GM18873 (cell line): ENCODE data around the gene RANBP1.

Experiments
- ATAC-seq: cut with Tn5 transposase; IDR thresholded peaks from one replicate; pipeline ENCODE4 v1.9.1; 2021; ENCODE audit warnings: mild to moderate bottlenecking, moderate library complexity, moderate number of reproducible peaks; ENCODE audit not compliant: unreplicated experiment, low FRiP score

RANBP1 gene

DNA sequence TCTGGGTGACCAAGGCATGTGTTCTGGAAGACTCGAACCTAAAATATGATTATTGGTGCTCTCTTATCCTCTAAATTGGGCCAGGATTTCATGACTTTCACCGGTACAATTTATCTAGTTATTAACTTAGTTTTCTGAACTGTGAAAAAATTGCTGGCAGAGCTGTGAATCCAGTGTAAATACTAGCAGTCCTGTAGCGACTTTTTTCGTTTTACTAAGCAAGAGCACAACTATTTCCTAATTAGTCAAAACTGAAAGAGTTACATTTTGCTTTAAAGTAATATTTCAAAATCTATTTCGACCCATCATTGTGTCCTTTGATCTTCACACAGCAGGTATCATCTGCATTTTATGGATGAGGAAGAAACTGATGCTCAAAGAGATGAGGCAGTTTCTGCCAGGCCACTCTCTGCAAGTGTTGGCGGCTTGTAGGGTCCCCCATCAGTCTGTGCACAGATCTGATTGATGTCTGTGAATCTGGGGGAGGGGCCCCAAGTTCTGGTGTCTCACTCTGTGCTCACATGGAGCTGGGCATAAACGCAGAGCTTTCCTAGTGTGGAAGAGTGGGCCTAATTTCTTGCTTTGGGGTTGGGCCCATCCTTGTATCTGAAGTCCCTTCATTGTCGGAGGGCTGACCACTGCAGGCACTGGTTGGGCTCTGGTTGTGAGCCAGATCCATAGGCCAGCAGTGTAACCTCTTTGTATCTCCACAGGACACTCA, 2.6 kb downstream of the RANBP1 start:
- ATAC-seq, result no peak

- no peak for ATAC-seq
These were observed 6.0 kb downstream of the RANBP1 start for GRCh38 chr22:20121856-20122415.

DNA sequence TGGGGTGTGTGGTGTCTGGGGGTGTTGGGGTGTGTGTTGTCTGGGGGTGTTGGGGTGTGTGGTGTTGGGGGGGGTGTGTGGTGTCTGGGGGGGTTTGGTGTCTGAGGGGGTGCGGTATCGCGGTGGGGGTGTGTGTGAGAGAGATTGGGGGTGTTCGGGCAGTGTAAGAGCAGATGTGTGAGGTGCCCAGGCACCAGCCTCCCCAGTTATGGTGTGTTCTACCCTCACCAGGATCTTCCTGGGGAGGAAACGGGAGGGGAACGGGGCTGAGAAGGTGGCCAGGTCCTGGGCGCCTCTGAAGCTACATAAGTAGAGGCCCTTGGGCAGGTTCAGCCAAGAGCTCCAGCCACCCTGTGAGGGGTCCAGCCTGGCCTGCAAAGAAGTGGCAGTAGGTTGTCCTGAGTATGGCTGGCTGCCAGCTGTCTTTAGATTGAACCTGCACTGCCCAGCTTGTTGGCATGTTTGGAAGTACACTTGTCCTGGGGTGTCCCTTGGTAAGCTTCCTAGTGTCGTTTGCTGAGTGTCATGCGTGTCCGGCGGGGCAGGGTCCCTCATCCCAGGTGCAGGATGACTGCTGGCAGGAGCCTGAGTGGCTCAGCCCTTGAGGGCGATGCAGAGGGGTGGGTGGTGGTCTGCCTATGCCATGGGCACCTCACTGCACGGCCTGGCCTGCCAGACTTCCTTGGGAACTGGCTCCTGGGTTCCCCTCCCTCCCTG, 7.6 kb downstream of the RANBP1 start:
- no peak for ATAC-seq

- ATAC-seq, result no peak
These were observed 8.3 kb downstream of the RANBP1 start for GRCh38 chr22:20124083-20124787.

DNA sequence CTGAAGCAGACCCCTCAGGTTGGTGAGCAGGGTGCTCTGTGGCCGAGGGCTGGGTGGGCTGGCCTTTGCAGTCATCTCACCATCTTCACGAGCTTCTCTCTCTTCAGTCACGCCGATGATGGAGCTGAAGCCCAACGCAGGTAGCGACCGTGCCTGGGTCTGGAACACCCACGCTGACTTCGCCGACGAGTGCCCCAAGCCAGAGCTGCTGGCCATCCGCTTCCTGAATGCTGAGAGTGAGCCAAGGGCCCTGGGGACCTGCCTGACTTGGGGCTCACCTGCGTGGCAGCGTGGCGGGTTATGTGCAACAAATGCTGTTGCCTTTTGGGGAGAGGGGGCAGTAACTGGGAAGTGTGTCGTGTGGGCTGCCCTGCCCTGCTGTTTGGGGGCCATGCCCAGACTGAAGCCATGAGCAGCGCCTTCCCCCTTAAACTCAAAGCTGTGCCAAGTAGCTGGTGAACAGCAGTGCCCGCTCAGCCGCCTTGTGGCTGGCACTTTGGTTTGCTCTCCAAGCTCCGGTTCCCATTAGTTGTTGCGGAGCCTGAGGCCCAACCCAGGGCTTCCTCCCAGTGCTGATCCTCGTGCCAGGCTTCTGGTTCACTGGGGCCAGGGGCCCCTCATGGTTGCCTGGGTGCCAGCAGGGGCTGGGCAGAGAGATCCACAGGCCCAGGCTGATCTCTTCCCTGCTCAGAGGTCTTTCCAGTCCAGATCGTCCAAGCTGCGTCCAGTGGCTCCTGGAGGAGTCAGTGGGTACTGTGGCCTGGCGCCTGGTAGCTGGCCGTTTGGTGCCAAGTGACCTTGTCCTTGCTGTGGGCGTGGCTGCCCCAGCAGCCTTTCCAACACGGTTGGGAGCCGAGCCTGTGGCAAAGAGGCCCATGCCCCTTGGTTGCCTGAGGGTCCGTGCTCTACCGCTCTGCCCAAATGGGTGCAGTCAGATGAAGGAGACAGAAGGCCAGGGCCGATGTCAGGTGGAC, 9.6 kb downstream of the RANBP1 start:
- no peak for ATAC-seq

DNA sequence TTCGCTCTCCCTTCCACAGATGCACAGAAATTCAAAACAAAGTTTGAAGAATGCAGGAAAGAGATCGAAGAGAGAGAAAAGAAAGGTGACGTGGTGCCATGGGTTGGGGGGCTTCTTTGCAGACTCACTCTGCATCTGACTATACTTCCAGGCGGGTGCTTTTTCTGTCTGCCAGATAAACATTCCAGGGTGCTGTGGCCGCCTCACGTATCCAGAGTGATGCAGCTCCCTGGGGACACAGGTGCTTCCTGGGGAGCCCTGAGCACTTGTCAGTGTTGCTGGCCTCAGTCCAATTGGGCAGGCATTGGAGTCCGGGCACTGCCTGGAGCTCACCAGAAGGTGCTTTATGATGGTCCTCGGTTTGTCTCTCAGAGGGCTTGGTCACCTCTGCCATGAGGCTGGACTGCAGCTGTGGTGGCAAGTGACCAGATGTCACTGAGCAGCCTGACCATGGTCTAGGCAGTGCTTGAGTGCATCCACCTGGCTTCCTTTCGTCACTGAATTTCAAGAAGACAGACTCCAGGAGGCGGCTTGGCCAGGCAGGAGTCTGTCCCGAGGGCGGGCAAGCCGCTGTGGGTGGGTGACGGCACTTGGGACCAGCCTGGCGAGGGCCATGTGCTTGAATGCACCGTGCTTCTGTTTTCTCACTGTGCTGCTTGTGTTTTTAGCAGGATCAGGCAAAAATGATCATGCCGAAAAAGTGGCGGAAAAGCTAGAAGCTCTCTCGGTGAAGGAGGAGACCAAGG, 10.6 kb downstream of the RANBP1 start:
- no peak for ATAC-seq

- no peak for ATAC-seq
These were observed 11.5 kb downstream of the RANBP1 start for GRCh38 chr22:20127318-20127868.

- ATAC-seq, result no peak
These were observed 12.1 kb downstream of the RANBP1 start for GRCh38 chr22:20127869-20128618.

GRCh38 chr22:20128619-20128901, 12.7 kb downstream of the RANBP1 start:
- no peak for ATAC-seq

DNA sequence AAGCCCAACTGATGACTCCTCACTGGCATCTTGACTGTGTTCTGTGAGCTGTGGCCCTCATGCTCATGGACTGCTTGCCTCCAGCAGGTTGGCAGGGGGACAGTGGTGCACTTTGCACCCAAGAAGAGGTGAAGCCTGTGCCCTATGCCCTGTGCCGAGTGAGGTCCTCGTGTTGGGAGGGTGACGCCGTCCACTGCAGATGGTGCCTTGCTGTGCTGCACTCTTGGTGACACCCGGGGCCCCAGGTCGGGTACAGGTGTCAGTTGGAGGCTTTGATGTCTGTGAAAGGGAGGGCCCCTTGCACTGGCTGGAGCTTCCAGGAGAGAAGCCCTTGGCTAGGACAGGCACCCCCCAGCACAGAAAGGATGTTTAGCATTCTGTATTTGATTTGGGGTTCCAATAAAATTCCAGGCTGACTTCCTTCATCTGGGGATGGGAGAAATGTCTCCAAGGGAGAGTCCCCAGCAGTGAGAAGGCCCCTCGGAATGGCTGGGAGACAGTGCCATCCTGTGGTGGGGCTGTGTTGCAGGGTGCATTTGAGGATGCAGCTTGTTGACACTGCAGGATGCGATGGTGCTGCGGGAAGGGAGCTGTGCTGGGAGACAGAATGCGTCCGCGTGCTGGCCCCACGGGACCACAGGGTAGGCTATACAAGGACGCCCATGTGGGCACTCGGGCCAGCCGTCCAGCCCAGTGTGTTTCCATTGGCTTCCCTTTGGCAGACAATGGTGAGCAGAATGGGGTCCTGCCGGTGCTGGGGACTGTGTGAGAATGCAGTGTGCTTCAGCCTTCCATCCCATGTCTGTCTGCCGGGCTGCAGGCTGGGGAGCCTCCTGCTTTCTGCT, 13.2 kb downstream of the RANBP1 start:
- no peak for ATAC-seq

GRCh38 chr22:20129747-20130014, 13.8 kb downstream of the RANBP1 start:
- no peak for ATAC-seq

GRCh38 chr22:20130319-20130718, 14.4 kb downstream of the RANBP1 start:
- ATAC-seq, result no peak

DNA sequence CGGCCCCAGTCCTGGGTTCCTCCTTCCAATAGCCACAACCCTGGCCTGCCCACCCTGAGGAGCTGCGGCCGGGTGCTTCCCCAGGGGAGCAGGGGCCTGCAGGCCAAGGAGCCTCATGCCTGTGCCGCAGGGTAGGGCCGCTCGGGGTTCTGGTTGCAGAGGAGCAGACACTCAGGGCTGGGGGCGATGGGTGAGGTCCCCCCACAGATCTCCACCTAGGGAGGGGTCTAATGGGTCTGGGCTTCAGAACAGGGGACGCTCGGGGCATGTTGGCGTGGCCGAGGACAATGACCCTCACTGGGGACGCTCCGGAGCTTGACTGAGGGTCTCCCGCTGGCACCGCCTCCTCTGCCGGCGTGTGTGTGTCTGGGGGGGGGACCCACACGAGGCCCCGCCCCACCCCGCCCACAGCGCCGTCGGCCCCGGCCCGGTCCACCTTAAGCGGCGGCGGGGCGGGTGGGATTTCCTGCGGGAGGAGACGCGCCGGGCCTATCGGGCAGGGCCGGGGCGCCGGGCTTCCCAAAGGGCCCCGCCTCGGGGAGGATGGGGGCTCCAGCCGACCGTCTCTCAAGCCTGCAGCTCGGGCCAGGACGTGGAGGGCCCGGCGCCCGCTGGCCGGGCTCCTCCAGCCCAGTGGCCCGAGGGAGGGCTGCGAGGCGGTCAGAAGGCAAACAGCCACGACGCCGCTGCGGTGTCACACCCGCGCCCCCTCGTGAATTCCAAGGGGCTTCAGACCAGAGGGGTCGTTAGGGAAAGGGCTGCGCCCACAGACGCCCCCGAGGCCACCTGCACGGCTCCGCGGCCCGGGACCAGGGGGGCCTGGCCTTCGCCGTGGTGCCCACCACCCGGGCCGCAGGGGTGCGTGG, 15.1 kb downstream of the RANBP1 start:
- ATAC-seq, result no peak

GRCh38 chr22:20131597-20131858, 15.6 kb downstream of the RANBP1 start, which contains the start of gene ZDHHC8:
ZDHHC8 (plus strand) TSS chr22:20131804; CDS start chr22:20131948, 144 bp downstream.
- no peak for ATAC-seq

DNA sequence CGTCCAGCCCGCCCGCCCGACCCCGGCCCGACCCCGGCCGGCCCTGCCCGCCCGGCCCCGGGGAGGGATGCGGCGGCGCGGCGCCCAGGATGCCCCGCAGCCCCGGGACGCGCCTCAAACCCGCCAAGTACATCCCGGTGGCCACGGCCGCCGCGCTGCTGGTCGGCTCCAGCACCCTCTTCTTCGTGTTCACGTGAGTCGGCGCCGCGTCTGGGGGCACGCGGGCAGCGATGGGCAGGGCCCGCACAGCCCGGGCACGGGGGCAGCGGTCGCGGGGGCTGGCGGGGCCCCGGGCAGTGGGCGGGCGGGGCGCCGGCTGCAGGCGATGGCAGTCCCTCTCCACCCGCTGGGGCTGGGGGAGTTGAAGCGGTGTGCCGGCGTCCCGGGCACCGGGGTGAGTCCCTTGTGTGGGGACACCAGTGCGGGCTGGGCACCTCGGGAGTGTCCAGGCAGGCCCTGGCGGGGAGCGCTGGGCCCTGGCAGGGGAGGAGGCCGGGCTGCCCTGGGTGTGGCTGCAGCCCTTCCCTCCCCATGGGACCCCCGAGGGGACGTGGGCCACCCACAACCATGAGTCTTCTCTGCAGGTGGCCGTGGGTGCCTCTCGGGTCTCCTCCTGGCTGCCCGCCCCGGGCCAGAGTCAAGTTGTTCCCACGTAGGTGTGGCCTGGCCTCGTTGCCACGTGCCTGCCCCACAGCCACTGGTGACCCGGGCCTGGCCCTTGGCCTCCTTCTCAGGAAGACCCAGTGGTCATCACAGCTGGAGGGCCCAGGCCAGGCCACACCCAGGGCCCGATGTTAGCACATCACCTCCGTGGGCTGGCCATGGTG, 16.2 kb downstream of the RANBP1 start:
- ATAC-seq, result no peak

- ATAC-seq, result no peak
These were observed 16.9 kb downstream of the RANBP1 start for GRCh38 chr22:20132686-20133246.
